Germinal center (tissue), 1 donor: Measurements from ENCODE around the gene COPG2.

Experiments
- DNase-seq: peaks from one replicate; pipeline ENCODE4 v3.0.0; 2012; ENCODE audit warnings: mixed read lengths, low spot score

Gene COPG2

GRCh38 chr7:130500463-130500862 is 168.1 kb downstream of the COPG2 start:
- DNase-seq: no peak

- DNase-seq: no peak
These were observed 174.1 kb downstream of the COPG2 start for GRCh38 chr7:130494431-130494858.

- no peak for DNase-seq
These were observed 175.2 kb downstream of the COPG2 start for GRCh38 chr7:130493275-130493873.

- no peak for DNase-seq
These were observed 175.8 kb downstream of the COPG2 start for GRCh38 chr7:130492523-130493274.

- peak; percentile 19 for DNase-seq
These were observed 176.6 kb downstream of the COPG2 start, which contains the start of gene MEST for GRCh38 chr7:130491841-130492522. TSS of gene MEST (plus strand) at chr7:130492085. CDS start at chr7:130492314, 229 bp downstream.

- peak; percentile 52 for DNase-seq
These were observed 177.4 kb downstream of the COPG2 start for GRCh38 chr7:130490888-130491804.

GRCh38 chr7:130490311-130490791 is 178.2 kb downstream of the COPG2 start:
- no peak for DNase-seq

GRCh38 chr7:130489140-130489983 is 179.2 kb downstream of the COPG2 start:
- no peak for DNase-seq

GRCh38 chr7:130488392-130489139 is 180.0 kb downstream of the COPG2 start:
- no peak for DNase-seq

- no peak for DNase-seq
These were observed 181.6 kb downstream of the COPG2 start for GRCh38 chr7:130486954-130487436.

GRCh38 chr7:130486114-130486953 is 182.2 kb downstream of the COPG2 start:
- DNase-seq: peak; percentile 84

- no peak for DNase-seq
These were observed 182.8 kb downstream of the COPG2 start for GRCh38 chr7:130485734-130486113.

- no peak for DNase-seq
These were observed 185.5 kb downstream of the COPG2 start for GRCh38 chr7:130483031-130483430.

GRCh38 chr7:130481898-130482297 is 186.7 kb downstream of the COPG2 start:
- no peak for DNase-seq

GRCh38 chr7:130479716-130480400 is 188.7 kb downstream of the COPG2 start:
- DNase-seq: no peak

GRCh38 chr7:130478991-130479390 is 189.6 kb downstream of the COPG2 start:
- no peak for DNase-seq

GRCh38 chr7:130476297-130477150 is 192.0 kb downstream of the COPG2 start:
- DNase-seq: no peak
